Osteoblast (primary cell): ENCODE results near the gene PLCXD3. TPM values are rescaled to one million over a fixed set of nuclear protein-coding genes. Genes with fewer than 3 reads are reported as not detected.
"Not testable (repeated sequence)": the region's sequence is repeated elsewhere in the genome, so short reads cannot be mapped to it uniquely, and the experiment has no call there.

Experiments used
- DNase-seq: peaks from one replicate; pipeline ENCODE4 v3.0.0; 2011; ENCODE audit warnings: low spot score, mixed read lengths; ENCODE audit not compliant: insufficient read length; ENCODE audit errors: missing footprints
- H2AFZ ChIP-seq: 2 replicates; pipeline ENCODE4 v1.6.0; 2011; ENCODE audit warnings: mild to moderate bottlenecking, low read length
- H3K27ac ChIP-seq: 2 replicates; pipeline ENCODE4 v1.5.1; 2011; ENCODE audit warnings: mild to moderate bottlenecking, low read depth, low read length, moderate library complexity
- H3K27me3 ChIP-seq: 2 replicates; pipeline ENCODE4 v1.6.0; 2012; ENCODE audit warnings: mild to moderate bottlenecking, control low read depth, inconsistent platforms, low read length, moderate library complexity; ENCODE audit not compliant: insufficient read depth
- H3K36me3 ChIP-seq: 2 replicates; pipeline ENCODE4 v1.5.1; 2011; ENCODE audit warnings: mild to moderate bottlenecking, low read length, control low read depth, moderate library complexity; ENCODE audit not compliant: insufficient read depth
- H3K4me1 ChIP-seq: 2 replicates; pipeline ENCODE4 v1.5.1; 2011; ENCODE audit warnings: mild to moderate bottlenecking, low read length, control low read depth, moderate library complexity; ENCODE audit not compliant: insufficient read depth
- H3K4me2 ChIP-seq: 2 replicates; pipeline ENCODE4 v1.6.0; 2011; ENCODE audit warnings: mild to moderate bottlenecking, low read length; ENCODE audit not compliant: insufficient read depth
- H3K4me3 ChIP-seq: fragments of 200-600 bp; sonication (generic); 3 replicates; pipeline ENCODE4 v1.5.1; 2012; ENCODE audit warnings: mild to moderate bottlenecking, low read length, inconsistent platforms; ENCODE audit not compliant: insufficient read depth
- H3K79me2 ChIP-seq: 2 replicates; pipeline ENCODE4 v1.6.0; 2012; ENCODE audit warnings: mild to moderate bottlenecking, low read length, control low read depth, inconsistent platforms; ENCODE audit not compliant: insufficient read depth
- H3K9me3 ChIP-seq: 2 replicates; pipeline ENCODE4 v1.5.1; 2011; ENCODE audit warnings: low read depth, low read length, control low read depth
- H4K20me1 ChIP-seq: 2 replicates; pipeline ENCODE4 v1.6.0; 2012; ENCODE audit warnings: mild to moderate bottlenecking, low read length, control low read depth; ENCODE audit not compliant: insufficient read depth
- CTCF ChIP-seq: IDR thresholded peaks from 2 replicates; pipeline ENCODE4 v1.5.1; 2011; ENCODE audit warnings: mild to moderate bottlenecking, low read depth, low read length, moderate library complexity; ENCODE audit errors: extremely low read depth
- total RNA-seq: library from RNA; depleted of rRNA; stranded (reverse); fragments of >200 nt; gene quantifications from 2 replicates; pipeline ENCODE4 v1.2.3, GENCODE V29; 2012

The PLCXD3 gene
- total RNA-seq, 1 donor = 0.36 TPM

GRCh38 chr5:41482173-41482572, 28.2 kb downstream of the PLCXD3 start:
- Histone ChIP-seq H3K27ac (no peak overlapping the region), H3K36me3 (no peaks in the 10 kb centered on the region), H3K4me3 (no peak overlapping the region), H3K4me2 (no peak overlapping the region), H3K9me3 (no peaks in the 10 kb centered on the region), H3K27me3 (no peaks in the 10 kb centered on the region), H3K79me2 (no peaks in the 10 kb centered on the region), H2AFZ (no peak overlapping the region), H4K20me1 (no peaks in the 10 kb centered on the region), H3K4me1 (no peaks in the 10 kb centered on the region)
- no peak for DNase-seq
- no peak for TF ChIP-seq CTCF

DNA sequence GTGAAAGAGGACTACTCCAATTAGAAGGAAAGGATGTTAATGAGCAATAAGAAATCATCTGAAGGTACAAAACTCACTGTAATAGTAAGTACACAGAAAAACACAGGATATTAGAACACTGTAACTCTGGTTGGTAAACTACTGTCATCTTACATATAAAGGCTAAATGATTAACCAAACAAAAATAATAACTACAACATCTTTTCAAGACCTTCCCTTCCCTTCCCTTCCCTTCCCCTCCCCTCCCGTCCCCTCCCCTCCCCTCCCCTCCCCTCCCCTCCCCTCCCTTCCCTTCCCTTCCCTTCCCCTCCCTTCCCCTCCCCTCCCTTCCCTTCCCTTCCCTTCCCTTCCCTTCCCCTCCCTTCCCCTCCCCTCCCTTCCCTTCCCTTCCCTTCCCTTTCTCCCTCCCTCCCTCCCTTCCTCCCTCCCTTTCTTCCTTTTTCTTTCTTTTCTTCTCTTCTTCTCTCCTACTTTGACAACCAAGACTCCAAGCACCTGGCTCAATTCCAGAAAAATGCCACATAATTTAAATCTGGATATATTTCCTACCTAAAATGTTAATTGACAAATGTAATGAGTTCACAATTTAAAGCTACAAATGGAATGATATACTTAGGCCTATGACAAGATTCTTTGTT, 38.7 kb downstream of the PLCXD3 start:
- H3K79me2 ChIP-seq, H3K27ac ChIP-seq, H3K9me3 ChIP-seq, DNase-seq, H3K36me3 ChIP-seq, H4K20me1 ChIP-seq, H2AFZ ChIP-seq, H3K4me2 ChIP-seq, H3K4me3 ChIP-seq, H3K4me1 ChIP-seq, H3K27me3 ChIP-seq: not testable (repeated sequence)

- no peaks in the 10 kb centered on the region for H3K27me3 ChIP-seq
- H4K20me1 ChIP-seq = no peaks in the 10 kb centered on the region
- TF ChIP-seq CTCF = no peak
- H3K4me1 ChIP-seq = no peaks in the 10 kb centered on the region
- DNase-seq = peak; percentile 57
- no peaks in the 10 kb centered on the region for H3K79me2 ChIP-seq
- H3K4me3 ChIP-seq = no peak overlapping the region
- H2AFZ ChIP-seq = no peak overlapping the region
- no peak overlapping the region for H3K4me2 ChIP-seq
- no peak overlapping the region for H3K27ac ChIP-seq
- H3K9me3 ChIP-seq = no peaks in the 10 kb centered on the region
- H3K36me3 ChIP-seq = no peaks in the 10 kb centered on the region
Measured at GRCh38 chr5:41465493-41466171, 44.8 kb downstream of the PLCXD3 start.

- no peaks in the 10 kb centered on the region for H4K20me1 ChIP-seq
Measured at GRCh38 chr5:41459557-41459956, 50.8 kb downstream of the PLCXD3 start.

More at GRCh38 chr5:41459557-41459956, 50.8 kb downstream of the PLCXD3 start:
- Histone ChIP-seq H3K4me2 (no peak overlapping the region), H3K27ac (no peak overlapping the region), H3K36me3 (no peaks in the 10 kb centered on the region), H3K4me3 (no peak overlapping the region), H3K79me2 (no peaks in the 10 kb centered on the region), H2AFZ (no peak overlapping the region), H3K27me3 (no peaks in the 10 kb centered on the region), H3K4me1 (no peaks in the 10 kb centered on the region), H3K9me3 (no peaks in the 10 kb centered on the region)
- DNase-seq = no peak
- no peak for TF ChIP-seq CTCF
